ENCODE measurements around the gene TUBA8. TPM values are rescaled to one million over a fixed set of nuclear protein-coding genes. Genes with fewer than 3 reads are reported as not detected.
"Not testable (repeated sequence)": the region's sequence is repeated elsewhere in the genome, so short reads cannot be mapped to it uniquely, and the experiment has no call there.

Gene TUBA8
- total RNA-seq, 1 experiment from 2014 or later = 0.72 TPM

DNA sequence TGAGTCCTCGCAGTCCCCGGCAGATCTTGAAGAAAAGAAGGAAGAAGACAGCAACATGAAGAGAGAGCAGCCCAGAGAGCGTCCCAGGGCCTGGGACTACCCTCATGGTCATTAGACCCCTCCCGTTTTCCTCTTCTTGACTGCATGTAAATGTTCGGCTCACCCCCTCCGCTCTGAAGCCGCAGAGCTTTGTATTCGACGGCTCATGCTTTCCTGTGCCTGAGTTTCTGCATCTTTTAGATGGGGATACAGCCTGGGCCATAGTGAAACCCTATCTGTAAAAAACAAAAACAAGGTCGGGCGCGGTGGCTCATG is 47.1 kb downstream of the TUBA8 start:
- ATAC-seq = peak; percentile 60
- CTCF ChIA-PET = interaction anchor here (0.9 to 1.5 kb wide), 12 partner anchors 9 to 749 kb away, joined by 3 to 10 read pairs (median 4); partner anchors contain the start of genes DGCR6, PEX26, TUBA8 and USP18
- DNase-seq (ENCODE audit: low spot score) = no peak
- Mint-ChIP-seq H3K9me3 (no peaks in the 10 kb centered on the region), H3K27me3 (ENCODE audit: low read depth) (peaks cover 3% of the 10 kb centered on the region), H3K4me3 (peak overlapping the region; percentile 51), H3K4me1 (peaks cover 23% of the 10 kb centered on the region), H3K36me3 (no peaks in the 10 kb centered on the region), H3K27ac (no peak overlapping the region; the same call in 1 of the 2 replicates)
- POLR2A ChIA-PET = no interaction called here
- TF ChIP-seq IRF2 (CRISPR knock-in tag; IDR thresholded peaks at IDR 0.05; ENCODE audit: borderline replicate concordance, low read depth) = no peak
- TF ChIP-seq, protein P1, sequence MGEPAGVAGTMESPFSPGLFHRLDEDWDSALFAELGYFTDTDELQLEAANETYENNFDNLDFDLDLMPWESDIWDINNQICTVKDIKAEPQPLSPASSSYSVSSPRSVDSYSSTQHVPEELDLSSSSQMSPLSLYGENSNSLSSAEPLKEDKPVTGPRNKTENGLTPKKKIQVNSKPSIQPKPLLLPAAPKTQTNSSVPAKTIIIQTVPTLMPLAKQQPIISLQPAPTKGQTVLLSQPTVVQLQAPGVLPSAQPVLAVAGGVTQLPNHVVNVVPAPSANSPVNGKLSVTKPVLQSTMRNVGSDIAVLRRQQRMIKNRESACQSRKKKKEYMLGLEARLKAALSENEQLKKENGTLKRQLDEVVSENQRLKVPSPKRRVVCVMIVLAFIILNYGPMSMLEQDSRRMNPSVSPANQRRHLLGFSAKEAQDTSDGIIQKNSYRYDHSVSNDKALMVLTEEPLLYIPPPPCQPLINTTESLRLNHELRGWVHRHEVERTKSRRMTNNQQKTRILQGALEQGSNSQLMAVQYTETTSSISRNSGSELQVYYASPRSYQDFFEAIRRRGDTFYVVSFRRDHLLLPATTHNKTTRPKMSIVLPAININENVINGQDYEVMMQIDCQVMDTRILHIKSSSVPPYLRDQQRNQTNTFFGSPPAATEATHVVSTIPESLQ (CRISPR knock-in tag; IDR thresholded peaks at IDR 0.05) = no peak

DNA sequence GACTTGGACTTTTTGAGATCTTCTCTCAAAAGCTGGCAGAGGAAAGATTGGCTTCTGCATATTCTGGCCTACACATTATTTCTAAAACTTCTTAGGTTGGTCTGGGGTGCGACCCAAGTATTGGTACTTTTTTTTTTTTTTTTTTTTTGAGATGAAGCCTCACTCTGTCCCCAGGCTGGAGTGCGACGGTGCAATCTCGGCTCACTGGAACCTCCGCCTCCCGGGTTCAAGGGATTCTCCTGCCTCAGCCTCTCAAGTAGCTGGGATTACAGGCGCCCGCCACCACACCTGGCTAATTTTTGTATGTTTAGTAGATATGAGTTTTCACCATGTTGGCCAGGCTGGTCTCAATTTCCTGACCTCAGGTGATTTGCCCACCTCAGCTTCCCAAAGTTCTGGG is 50.0 kb downstream of the TUBA8 start:
- H3K4me3 Mint-ChIP-seq; CTCF ChIA-PET; H3K27ac Mint-ChIP-seq; DNase-seq (ENCODE audit: low spot score); H3K9me3 Mint-ChIP-seq; POLR2A ChIA-PET; ATAC-seq: not testable (repeated sequence)
- peaks cover 33% of the 10 kb centered on the region for H3K4me1 Mint-ChIP-seq
- peaks cover 10% of the 10 kb centered on the region for H3K36me3 Mint-ChIP-seq
- H3K27me3 Mint-ChIP-seq (ENCODE audit: low read depth) = peaks cover 15% of the 10 kb centered on the region

DNA sequence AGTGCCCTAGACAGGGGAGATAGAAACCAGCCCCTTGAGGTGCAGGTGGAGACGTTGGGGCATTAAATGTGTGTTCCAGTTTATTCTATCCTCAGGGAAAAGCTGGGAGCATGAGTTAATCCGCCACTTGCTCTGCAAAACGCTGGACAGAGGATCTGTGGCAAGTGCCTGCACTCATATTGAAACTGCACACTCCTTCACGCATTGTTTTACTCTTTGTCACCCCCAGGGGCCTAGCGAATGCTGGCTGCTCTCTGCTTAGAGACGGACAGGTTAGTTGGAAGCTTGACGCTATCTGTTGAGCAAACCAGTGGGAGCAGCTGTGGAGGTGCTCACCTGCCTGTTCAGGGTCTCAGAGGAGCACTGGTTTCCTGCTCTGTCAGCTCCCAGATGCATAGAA is 53.2 kb downstream of the TUBA8 start:
- not testable (repeated sequence) for H3K4me3 Mint-ChIP-seq, H3K27ac Mint-ChIP-seq

DNA sequence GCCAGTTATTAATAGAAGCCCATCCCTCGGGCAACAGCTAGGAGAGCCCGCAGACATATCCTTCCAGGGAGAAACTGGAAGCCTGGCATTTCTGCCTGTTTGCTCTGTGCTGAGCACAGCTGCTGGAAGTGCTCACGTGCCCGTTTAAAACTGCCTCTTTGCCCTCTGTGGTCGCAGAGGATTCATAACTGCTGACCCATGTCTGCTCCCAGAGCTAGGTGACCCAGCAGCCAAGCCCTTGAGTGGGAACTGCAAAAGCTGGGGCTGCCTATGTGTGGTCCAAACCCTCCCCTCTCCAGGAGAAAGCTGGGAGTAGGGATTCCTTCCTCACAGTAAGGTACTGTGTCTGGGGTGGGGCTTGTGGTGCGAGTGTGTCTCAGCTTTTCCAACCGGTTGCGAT is 54.0 kb downstream of the TUBA8 start:
- H3K4me1 Mint-ChIP-seq = peaks cover 24% of the 10 kb centered on the region

More for the DNA sequence above, 53.2 kb downstream of the TUBA8 start:
- H3K36me3 Mint-ChIP-seq = peaks cover 13% of the 10 kb centered on the region
- CTCF ChIA-PET = interaction anchor here (0.6 kb wide), 1 partner anchor 14 kb away, joined by 3 read pairs; the partner anchor contains the start of gene USP18
- H3K9me3 Mint-ChIP-seq; POLR2A ChIA-PET; DNase-seq (ENCODE audit: low spot score): not testable (repeated sequence)
- H3K4me1 Mint-ChIP-seq = peaks cover 24% of the 10 kb centered on the region
- peak; percentile 14 for ATAC-seq
- H3K27me3 Mint-ChIP-seq (ENCODE audit: low read depth) = peaks cover 15% of the 10 kb centered on the region

DNA sequence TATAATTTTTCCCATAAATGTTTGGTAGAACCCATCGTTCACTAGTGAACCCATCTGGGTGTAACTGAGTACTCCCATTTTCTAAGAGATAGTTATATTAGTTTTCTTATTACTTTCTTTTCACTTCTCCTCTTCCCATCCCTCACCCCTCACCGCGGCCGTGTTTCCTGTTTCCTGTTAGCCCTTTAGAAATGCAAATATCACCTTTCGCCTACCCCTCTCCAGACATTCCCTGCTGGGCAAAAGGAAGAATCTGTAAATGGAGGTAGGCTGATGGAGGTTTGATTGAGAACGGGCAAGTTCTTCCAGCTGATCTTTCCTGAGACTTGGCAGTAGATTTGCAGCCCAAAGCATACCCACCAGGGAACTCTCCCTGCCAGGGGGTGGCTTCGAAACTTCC is 54.7 kb downstream of the TUBA8 start:
- Mint-ChIP-seq H3K27me3 (ENCODE audit: low read depth) (peaks cover 15% of the 10 kb centered on the region), H3K4me1 (peaks cover 24% of the 10 kb centered on the region), H3K27ac (peak overlapping the region; percentile 85), H3K36me3 (peaks cover 15% of the 10 kb centered on the region), H3K4me3 (peak overlapping the region; percentile 49)
- POLR2A ChIA-PET; H3K9me3 Mint-ChIP-seq; DNase-seq (ENCODE audit: low spot score): not testable (repeated sequence)
- CTCF ChIA-PET = interaction anchor here (0.6 kb wide), 1 partner anchor 8 kb away, joined by 4 read pairs; no protein-coding TSS in a partner anchor
- ATAC-seq = peak; percentile 71

More for the DNA sequence above, 54.0 kb downstream of the TUBA8 start:
- H3K27ac Mint-ChIP-seq; H3K4me3 Mint-ChIP-seq; POLR2A ChIA-PET; DNase-seq (ENCODE audit: low spot score); H3K9me3 Mint-ChIP-seq; CTCF ChIA-PET: not testable (repeated sequence)
- peak; percentile 72 for ATAC-seq
- H3K27me3 Mint-ChIP-seq (ENCODE audit: low read depth) = peaks cover 15% of the 10 kb centered on the region
- H3K36me3 Mint-ChIP-seq = peaks cover 15% of the 10 kb centered on the region

DNA sequence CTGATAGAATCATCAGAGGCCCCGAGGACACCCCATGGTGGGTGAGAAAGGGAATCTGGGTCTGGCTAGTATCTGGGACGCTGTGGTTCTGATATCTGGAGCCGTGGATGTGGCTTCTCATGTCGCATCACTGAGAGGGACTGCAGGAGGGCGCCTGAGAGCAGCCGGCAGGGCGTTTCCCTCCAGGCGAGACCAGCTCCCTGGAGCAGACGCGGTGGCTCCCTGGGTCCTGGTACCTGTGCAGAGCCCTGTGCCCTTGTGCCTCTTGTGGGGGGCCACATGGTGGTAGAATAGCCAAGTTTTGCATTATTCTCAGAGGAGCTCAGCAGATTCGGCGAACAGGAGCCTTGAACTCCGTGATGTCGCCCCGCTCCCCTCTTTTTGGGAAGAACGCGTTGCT is 59.7 kb downstream of the TUBA8 start:
- H3K36me3 Mint-ChIP-seq; H3K27ac Mint-ChIP-seq; H3K4me3 Mint-ChIP-seq; H3K27me3 Mint-ChIP-seq (ENCODE audit: low read depth); POLR2A ChIA-PET; H3K9me3 Mint-ChIP-seq: not testable (repeated sequence)
- peak; percentile 25; the same call in 1 of the 2 replicates for ATAC-seq
- CTCF ChIA-PET = interaction anchor here (0.7 kb wide), 1 partner anchor 13 kb away, joined by 4 read pairs; no protein-coding TSS in a partner anchor
- H3K4me1 Mint-ChIP-seq = peaks cover 15% of the 10 kb centered on the region
- peak; percentile 34 for DNase-seq (ENCODE audit: low spot score)

DNA sequence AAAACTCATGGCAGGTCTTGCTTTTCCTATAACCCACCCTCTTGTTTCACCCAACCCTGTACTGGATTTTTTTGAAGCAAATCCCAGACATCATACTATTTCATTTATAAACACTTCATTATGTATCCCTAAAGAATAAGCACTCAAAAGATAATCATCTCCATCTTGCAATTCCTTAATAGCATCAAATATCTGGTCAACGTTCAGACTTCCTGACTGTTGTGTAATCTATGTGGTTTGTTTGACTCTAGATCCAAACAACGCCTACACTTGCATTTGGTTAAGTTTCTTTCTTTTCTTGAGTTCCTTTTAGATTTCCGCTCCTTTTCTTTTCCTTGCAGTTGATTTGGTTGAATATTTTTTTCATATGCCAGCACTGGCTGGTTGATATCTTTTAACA is 61.6 kb downstream of the TUBA8 start:
- DNase-seq (ENCODE audit: low spot score); ATAC-seq; H3K36me3 Mint-ChIP-seq; H3K27ac Mint-ChIP-seq; CTCF ChIA-PET; H3K4me1 Mint-ChIP-seq; H3K9me3 Mint-ChIP-seq; POLR2A ChIA-PET; H3K4me3 Mint-ChIP-seq; H3K27me3 Mint-ChIP-seq (ENCODE audit: low read depth): not testable (repeated sequence)

DNA sequence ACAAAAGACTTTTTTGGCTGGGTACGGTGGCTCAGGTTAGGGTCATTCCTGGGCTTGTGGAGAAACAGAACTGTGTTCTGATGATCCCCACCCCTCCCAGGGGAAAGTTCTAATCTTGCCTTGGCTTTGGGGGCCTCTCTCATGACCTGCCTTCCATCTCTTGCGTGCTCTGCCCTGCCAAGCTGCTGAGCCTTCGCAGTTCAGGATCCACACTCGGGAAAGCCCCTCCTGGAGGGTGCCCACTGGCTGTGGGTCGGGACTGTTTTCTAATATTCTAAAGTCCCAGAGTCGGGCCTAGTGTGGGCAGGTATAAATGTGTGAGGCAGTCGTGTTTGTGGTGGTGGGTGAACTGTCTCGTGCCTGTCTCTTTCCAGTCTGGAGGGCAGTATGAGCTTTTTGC is 62.2 kb downstream of the TUBA8 start:
- H3K4me3 Mint-ChIP-seq; H3K4me1 Mint-ChIP-seq; H3K27me3 Mint-ChIP-seq (ENCODE audit: low read depth); H3K9me3 Mint-ChIP-seq; ATAC-seq; DNase-seq (ENCODE audit: low spot score); H3K27ac Mint-ChIP-seq; POLR2A ChIA-PET; H3K36me3 Mint-ChIP-seq; CTCF ChIA-PET: not testable (repeated sequence)

DNA sequence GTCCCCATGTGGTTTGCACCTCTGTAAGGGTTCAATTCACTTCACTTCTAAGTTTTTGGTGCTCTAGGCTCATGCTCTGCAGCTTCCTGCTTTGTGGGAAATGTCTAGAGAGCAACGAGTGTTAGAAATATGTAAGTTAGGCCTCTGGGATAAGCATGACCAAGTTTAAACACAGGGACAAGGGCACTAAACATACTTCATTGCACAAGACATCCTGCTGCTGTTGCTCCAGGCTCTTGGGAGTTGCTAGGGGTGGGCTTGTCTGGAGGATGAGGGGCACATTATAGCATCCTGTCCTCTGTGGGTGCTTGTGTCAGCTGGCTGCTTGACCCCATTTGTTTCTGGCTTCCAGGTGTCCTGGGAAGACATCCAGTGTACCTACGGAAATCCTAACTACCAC is 62.8 kb downstream of the TUBA8 start:
- H3K4me1 Mint-ChIP-seq; H3K27ac Mint-ChIP-seq; POLR2A ChIA-PET; ATAC-seq; H3K27me3 Mint-ChIP-seq (ENCODE audit: low read depth); H3K4me3 Mint-ChIP-seq; CTCF ChIA-PET; H3K36me3 Mint-ChIP-seq; DNase-seq (ENCODE audit: low spot score); H3K9me3 Mint-ChIP-seq: not testable (repeated sequence)

Other genes starting within 250 kb of the TUBA8 start
- gene MICAL3, start 86.2 kb upstream of the TUBA8 start, total RNA-seq (2021) = 35.6 to 41.2 TPM (median 38.8 TPM) in 3 replicates
- 43.0 to 52.3 TPM (median 44.8 TPM) in 3 replicates for gene PEX26, start 32.8 kb upstream of the TUBA8 start, total RNA-seq (2021)
- gene USP18, start 39.4 kb downstream of the TUBA8 start, total RNA-seq (2021) = 3.9 to 4.4 TPM (median 4.3 TPM) in 3 replicates